HUES48 (cell line): Measurements from ENCODE around the gene RANBP3L.
"Not testable (repeated sequence)": the region's sequence is repeated elsewhere in the genome, so short reads cannot be mapped to it uniquely, and the experiment has no call there.

Experiments used
- H3K27ac ChIP-seq: one replicate; pipeline ENCODE4 v1.7.0; 2013; ENCODE audit warnings: low read depth, low read length, inconsistent platforms
- H3K27me3 ChIP-seq: 2 replicates; pipeline ENCODE4 v1.6.1; 2013; ENCODE audit warnings: mild to moderate bottlenecking, low read length; ENCODE audit not compliant: control insufficient read depth, insufficient read depth
- H3K36me3 ChIP-seq: 2 replicates; pipeline ENCODE4 v1.6.1; 2013; ENCODE audit warnings: low read length; ENCODE audit not compliant: control insufficient read depth, insufficient read depth
- H3K4me1 ChIP-seq: 2 replicates; pipeline ENCODE4 v1.6.1; 2013; ENCODE audit warnings: mild to moderate bottlenecking, low read length; ENCODE audit not compliant: control insufficient read depth, insufficient read depth
- H3K4me3 ChIP-seq: 2 replicates; pipeline ENCODE4 v1.5.1; 2013; ENCODE audit warnings: mild to moderate bottlenecking, low read depth, low read length
- H3K9ac ChIP-seq: 2 replicates; pipeline ENCODE4 v1.6.1; 2013; ENCODE audit warnings: mild to moderate bottlenecking, low read depth, low read length, moderate library complexity
- H3K9me3 ChIP-seq: 2 replicates; pipeline ENCODE4 v1.6.1; 2013; ENCODE audit warnings: low read length; ENCODE audit not compliant: control insufficient read depth, insufficient read depth

Gene RANBP3L

DNA sequence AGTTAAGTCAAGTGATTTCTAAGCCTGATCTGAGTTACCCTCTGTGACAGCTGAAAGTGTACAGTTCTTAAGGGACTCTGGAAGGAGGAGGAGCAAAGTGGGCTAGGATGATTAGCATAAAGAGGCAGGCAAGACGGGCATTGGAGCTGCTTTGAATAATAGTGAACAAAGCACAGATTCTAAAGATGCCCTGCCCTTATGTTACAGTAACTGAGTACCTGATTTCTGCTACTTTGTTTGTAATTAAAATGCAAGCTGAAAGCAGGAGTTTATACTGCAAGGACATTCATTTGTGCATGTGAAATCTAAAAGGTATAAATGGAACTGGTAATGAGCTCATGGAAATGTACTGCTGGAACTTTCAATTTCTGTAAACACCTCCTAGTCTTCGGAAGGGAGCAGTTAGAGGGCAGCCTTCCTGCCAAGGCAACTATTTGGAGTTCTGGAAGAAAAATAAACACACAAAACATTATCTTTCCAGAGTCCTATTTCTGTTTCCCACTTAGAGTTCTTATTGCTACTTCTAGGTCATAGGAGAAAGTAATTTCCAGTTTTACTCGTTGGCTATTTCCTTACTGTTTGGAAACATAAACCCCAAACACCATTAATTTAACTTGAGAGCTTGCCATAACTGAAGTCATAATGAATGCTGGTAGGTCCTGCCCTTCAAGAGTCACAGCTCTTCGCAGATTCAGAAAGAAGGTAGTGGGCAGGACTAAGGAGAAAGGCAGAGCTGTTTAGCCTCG lies at the start of gene RANBP3L:
TSS of gene RANBP3L (minus strand) at position 45 of the 746 bp plus-strand sequence. CDS start 486 bp downstream, outside the sequence.
- no peaks in the 10 kb centered on the region for H3K4me1 ChIP-seq
- H3K9me3 ChIP-seq, result no peaks in the 10 kb centered on the region
- H3K9ac ChIP-seq, result no peak within 1 kb of the TSS
- no peaks in the 10 kb centered on the region for H3K27me3 ChIP-seq
- no peaks in the 10 kb centered on the region for H3K36me3 ChIP-seq
- H3K27ac ChIP-seq, result no peak within 1 kb of the TSS
- H3K4me3 ChIP-seq, result no peak within 1 kb of the TSS

- no peaks in the 10 kb centered on the region for H3K4me1 ChIP-seq
- H3K27me3 ChIP-seq, result no peaks in the 10 kb centered on the region
- H3K9me3 ChIP-seq, result no peaks in the 10 kb centered on the region
- H3K27ac ChIP-seq, result no peak overlapping the region
- no peak overlapping the region for H3K4me3 ChIP-seq
- H3K36me3 ChIP-seq, result no peaks in the 10 kb centered on the region
- no peak overlapping the region for H3K9ac ChIP-seq
Observed at GRCh38 chr5:36346896-36347690, 45.4 kb upstream of the RANBP3L start.

DNA sequence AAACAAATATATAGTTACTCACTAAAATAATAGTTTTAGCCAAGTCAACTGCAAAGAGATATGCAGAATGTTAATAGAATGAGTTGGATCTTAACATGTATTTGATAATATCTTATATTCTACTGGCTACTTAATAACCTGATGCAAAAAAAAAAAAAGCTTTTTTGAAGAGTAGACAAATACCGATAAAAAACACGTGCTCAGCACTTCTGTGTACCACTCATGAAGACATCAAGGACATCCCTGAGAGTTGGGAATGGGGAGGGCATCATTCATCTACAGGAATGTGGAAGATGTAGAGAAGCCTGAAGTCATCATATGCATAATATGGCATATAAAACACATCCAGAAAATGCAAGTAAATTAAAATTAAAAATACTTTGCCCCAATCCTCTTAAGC lies 43.2 kb upstream of the RANBP3L start:
- no peaks in the 10 kb centered on the region for H3K27me3 ChIP-seq
- H3K9me3 ChIP-seq, result no peaks in the 10 kb centered on the region
- H3K9ac ChIP-seq, result no peak overlapping the region
- no peak overlapping the region for H3K4me3 ChIP-seq
- H3K36me3 ChIP-seq, result no peaks in the 10 kb centered on the region
- H3K27ac ChIP-seq, result no peak overlapping the region
- H3K4me1 ChIP-seq, result peaks cover 8% of the 10 kb centered on the region

DNA sequence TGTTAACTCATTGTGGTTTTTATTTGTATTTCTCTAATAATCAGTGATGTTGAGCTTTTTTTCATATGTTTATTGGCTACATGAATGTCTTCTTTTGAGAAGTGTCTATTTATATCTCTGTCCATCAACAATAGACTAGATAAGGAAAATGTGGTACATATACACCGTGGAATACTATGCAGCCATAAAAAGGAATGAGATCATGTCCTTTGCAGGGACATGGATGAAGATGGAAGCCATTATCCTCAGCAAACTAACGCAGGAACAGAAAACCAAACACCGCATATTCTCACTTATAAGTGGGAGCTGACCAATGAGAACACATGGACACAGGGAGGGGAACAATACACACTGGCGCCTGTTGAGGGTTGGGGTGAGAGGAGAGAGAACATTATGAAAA lies 40.0 kb upstream of the RANBP3L start:
- not testable (repeated sequence) for H3K36me3 ChIP-seq
- peaks cover 12% of the 10 kb centered on the region for H3K4me1 ChIP-seq

GRCh38 chr5:36337597-36337996 lies 35.9 kb upstream of the RANBP3L start:
- H3K9ac ChIP-seq, result no peak overlapping the region
- no peaks in the 10 kb centered on the region for H3K9me3 ChIP-seq
- no peaks in the 10 kb centered on the region for H3K36me3 ChIP-seq
- peaks cover 12% of the 10 kb centered on the region for H3K4me1 ChIP-seq
- H3K4me3 ChIP-seq, result no peak overlapping the region
- H3K27me3 ChIP-seq, result no peaks in the 10 kb centered on the region
- H3K27ac ChIP-seq, result no peak overlapping the region

More for the DNA sequence above, 40.0 kb upstream of the RANBP3L start:
- not testable (repeated sequence) for H3K4me3 ChIP-seq, H3K27me3 ChIP-seq, H3K9me3 ChIP-seq, H3K9ac ChIP-seq, H3K27ac ChIP-seq

DNA sequence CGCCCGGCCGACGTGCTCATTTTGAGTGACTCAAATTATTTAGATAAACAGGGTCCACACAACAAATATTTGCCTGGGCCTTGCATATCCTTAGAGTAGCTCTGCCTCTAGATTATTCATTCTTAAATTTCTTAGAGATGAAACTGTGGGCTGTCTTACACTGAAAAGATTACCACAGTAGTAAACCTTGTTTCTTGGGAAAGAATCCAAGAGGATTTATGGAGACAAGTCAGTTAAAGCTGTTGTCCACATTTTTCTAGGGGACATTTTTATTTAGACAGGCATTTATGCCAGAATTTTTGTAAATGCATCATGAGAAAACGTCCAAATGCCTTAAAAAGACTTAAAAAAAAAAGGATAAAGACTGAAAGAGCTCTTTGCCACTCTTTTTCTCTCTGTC lies 32.6 kb upstream of the RANBP3L start:
- Histone ChIP-seq H3K27me3 (no peaks in the 10 kb centered on the region), H3K9me3 (no peaks in the 10 kb centered on the region), H3K27ac (no peak overlapping the region), H3K4me1 (no peaks in the 10 kb centered on the region), H3K4me3 (no peak overlapping the region), H3K9ac (no peak overlapping the region), H3K36me3 (no peaks in the 10 kb centered on the region)

GRCh38 chr5:36332720-36333119 lies 31.0 kb upstream of the RANBP3L start:
- H3K9me3 ChIP-seq, H3K27me3 ChIP-seq, H3K36me3 ChIP-seq, H3K4me1 ChIP-seq, H3K4me3 ChIP-seq, H3K9ac ChIP-seq, H3K27ac ChIP-seq: not testable (repeated sequence)

DNA sequence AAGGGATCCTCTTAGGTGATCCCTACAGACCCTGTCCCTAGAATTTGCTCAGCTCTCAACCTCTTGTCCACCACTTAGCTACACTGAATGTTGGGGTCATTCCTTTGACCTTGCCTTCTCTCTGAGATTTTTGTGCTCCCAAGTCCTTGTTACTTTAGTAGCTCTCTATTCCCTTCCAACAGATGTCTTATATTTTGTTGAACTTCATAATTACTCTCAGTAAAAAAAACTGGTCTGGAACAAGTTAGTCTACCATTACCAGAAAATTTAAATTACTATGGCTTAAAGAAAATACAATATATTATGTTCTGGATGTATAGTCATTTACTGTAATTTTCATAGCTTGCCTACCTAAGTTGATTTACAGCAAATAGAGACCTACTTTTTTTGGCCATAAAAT lies 23.5 kb upstream of the RANBP3L start:
- no peak overlapping the region for H3K27ac ChIP-seq
- H3K27me3 ChIP-seq, result no peaks in the 10 kb centered on the region
- no peaks in the 10 kb centered on the region for H3K9me3 ChIP-seq
- no peak overlapping the region for H3K9ac ChIP-seq
- H3K36me3 ChIP-seq, result no peaks in the 10 kb centered on the region
- H3K4me3 ChIP-seq, result no peak overlapping the region
- no peaks in the 10 kb centered on the region for H3K4me1 ChIP-seq

- no peaks in the 10 kb centered on the region for H3K36me3 ChIP-seq
- no peak overlapping the region for H3K27ac ChIP-seq
- no peaks in the 10 kb centered on the region for H3K9me3 ChIP-seq
- H3K4me3 ChIP-seq, result no peak overlapping the region
- no peaks in the 10 kb centered on the region for H3K4me1 ChIP-seq
- H3K9ac ChIP-seq, result no peak overlapping the region
- no peaks in the 10 kb centered on the region for H3K27me3 ChIP-seq
Observed at GRCh38 chr5:36323926-36324781, 22.5 kb upstream of the RANBP3L start.

- no peak overlapping the region for H3K4me3 ChIP-seq
- no peaks in the 10 kb centered on the region for H3K27me3 ChIP-seq
- no peaks in the 10 kb centered on the region for H3K9me3 ChIP-seq
- H3K36me3 ChIP-seq, result no peaks in the 10 kb centered on the region
- no peak overlapping the region for H3K9ac ChIP-seq
- no peaks in the 10 kb centered on the region for H3K4me1 ChIP-seq
- H3K27ac ChIP-seq, result no peak overlapping the region
Observed at GRCh38 chr5:36312953-36313672, 11.4 kb upstream of the RANBP3L start.
